A549 (cell line): ENCODE results near the gene PEF1.

ENCODE experiments used
- BCL3 ChIP-seq: fragments of >200 bp; sonication (Bioruptor Twin); formaldehyde crosslinking; IDR thresholded peaks from 3 replicates; pipeline ENCODE4 v1.6.1; 2016
- ELK1 ChIP-seq: fragments of 150-350 bp; IDR thresholded peaks from 2 replicates; pipeline ENCODE4 v1.6.1; 2014; ENCODE audit warnings: low read depth, mild to moderate bottlenecking, low read length
- EP300 ChIP-seq, 2 experiments: fragments of >200 bp; sonication (Bioruptor Twin); formaldehyde crosslinking; IDR thresholded peaks; 2 replicates in 1 of 2; 3 replicates in 1 of 2; pipeline ENCODE4 v1.6.1; 2016 to 2017
- POLR2A ChIP-seq: IDR thresholded peaks from 2 replicates; pipeline ENCODE4 v1.6.1; 2012; ENCODE audit warnings: mild to moderate bottlenecking, low read length

GRCh38 chr1:31654474-31654776, 9.7 kb upstream of the PEF1 start:
- TF ChIP-seq EP300 (IDR thresholded peaks at IDR 0.05) (no peak), ELK1 (no peak), POLR2A (no peak), BCL3 (no peak)
